ENCODE measurements around the gene CD82.

Gene CD82

GRCh38 chr11:44561275-44561805 is 4.1 kb upstream of the CD82 start:
- TF ChIP-seq, protein P1, sequence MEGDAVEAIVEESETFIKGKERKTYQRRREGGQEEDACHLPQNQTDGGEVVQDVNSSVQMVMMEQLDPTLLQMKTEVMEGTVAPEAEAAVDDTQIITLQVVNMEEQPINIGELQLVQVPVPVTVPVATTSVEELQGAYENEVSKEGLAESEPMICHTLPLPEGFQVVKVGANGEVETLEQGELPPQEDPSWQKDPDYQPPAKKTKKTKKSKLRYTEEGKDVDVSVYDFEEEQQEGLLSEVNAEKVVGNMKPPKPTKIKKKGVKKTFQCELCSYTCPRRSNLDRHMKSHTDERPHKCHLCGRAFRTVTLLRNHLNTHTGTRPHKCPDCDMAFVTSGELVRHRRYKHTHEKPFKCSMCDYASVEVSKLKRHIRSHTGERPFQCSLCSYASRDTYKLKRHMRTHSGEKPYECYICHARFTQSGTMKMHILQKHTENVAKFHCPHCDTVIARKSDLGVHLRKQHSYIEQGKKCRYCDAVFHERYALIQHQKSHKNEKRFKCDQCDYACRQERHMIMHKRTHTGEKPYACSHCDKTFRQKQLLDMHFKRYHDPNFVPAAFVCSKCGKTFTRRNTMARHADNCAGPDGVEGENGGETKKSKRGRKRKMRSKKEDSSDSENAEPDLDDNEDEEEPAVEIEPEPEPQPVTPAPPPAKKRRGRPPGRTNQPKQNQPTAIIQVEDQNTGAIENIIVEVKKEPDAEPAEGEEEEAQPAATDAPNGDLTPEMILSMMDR (IDR thresholded peaks at IDR 0.05; ENCODE audit: low read depth, low read length, missing control alignments) = no peak
- DNase-seq (ENCODE audit: low read depth) = no peak
- no peak overlapping the region for H3K4me3 ChIP-seq (ENCODE audit: low read depth, low read length)
- in situ Hi-C loops (cut with HindIII; ENCODE audit: low sequenced_read_pairs) = no loop called here

GRCh38 chr11:44561964-44562734 is 3.3 kb upstream of the CD82 start:
- no peak overlapping the region for H3K4me3 ChIP-seq (ENCODE audit: low read depth, low read length)
- in situ Hi-C loops (cut with HindIII; ENCODE audit: low sequenced_read_pairs) = no loop called here
- no peak for DNase-seq (ENCODE audit: low read depth)
- TF ChIP-seq, protein P1 (IDR thresholded peaks at IDR 0.05; ENCODE audit: low read depth, low read length, missing control alignments) = no peak

DNA sequence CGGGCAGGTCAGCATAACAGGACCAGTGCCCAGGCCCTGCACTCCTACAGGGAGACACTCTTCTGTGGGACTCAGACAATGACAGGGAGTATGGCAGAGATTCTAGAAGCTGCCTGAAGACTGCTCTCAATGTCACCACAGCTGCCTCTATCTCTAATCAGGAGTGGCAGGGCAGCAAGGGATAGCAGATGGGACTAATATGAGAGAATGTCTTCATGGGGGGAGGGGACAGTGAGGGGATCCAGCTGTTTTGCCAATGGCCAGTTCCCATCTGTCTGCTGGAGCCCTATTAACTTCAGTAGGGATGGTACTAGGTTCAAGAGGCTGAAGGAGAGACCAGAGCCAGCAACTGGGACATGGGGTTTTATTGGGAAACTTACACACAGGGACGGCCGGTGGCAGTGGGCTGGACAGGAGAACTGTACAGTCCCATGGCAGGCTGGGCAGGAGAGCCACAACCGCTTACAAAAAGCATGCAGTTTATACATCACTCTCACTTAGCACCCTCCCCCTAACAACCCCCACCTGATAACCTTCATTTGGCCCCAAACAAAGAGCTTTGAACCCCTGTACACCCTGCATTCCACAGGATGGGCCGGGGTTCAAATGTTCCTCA is 2.5 kb upstream of the CD82 start:
- in situ Hi-C loops (cut with HindIII; ENCODE audit: low sequenced_read_pairs) = no loop called here
- DNase-seq (ENCODE audit: low read depth) = no peak
- no peak overlapping the region for H3K4me3 ChIP-seq (ENCODE audit: low read depth, low read length)
- TF ChIP-seq, protein P1 (IDR thresholded peaks at IDR 0.05; ENCODE audit: low read depth, low read length, missing control alignments) = no peak

GRCh38 chr11:44563711-44564110 is 1.8 kb upstream of the CD82 start:
- in situ Hi-C loops (cut with HindIII; ENCODE audit: low sequenced_read_pairs) = no loop called here
- TF ChIP-seq, protein P1 (IDR thresholded peaks at IDR 0.05; ENCODE audit: low read depth, low read length, missing control alignments) = no peak
- no peak overlapping the region for H3K4me3 ChIP-seq (ENCODE audit: low read depth, low read length)
- no peak for DNase-seq (ENCODE audit: low read depth)

GRCh38 chr11:44564166-44564565 is 1.3 kb upstream of the CD82 start:
- no peak for DNase-seq (ENCODE audit: low read depth)
- TF ChIP-seq, protein P1 (IDR thresholded peaks at IDR 0.05; ENCODE audit: low read depth, low read length, missing control alignments) = no peak
- in situ Hi-C loops (cut with HindIII; ENCODE audit: low sequenced_read_pairs) = no loop called here
- H3K4me3 ChIP-seq (ENCODE audit: low read depth, low read length) = no peak overlapping the region

GRCh38 chr11:44564670-44565210 is 723 bp upstream of the CD82 start:
- TF ChIP-seq, protein P1 (IDR thresholded peaks at IDR 0.05; ENCODE audit: low read depth, low read length, missing control alignments) = no peak
- in situ Hi-C loops (cut with HindIII; ENCODE audit: low sequenced_read_pairs) = no loop called here
- peak overlapping the region; percentile 46 for H3K4me3 ChIP-seq (ENCODE audit: low read depth, low read length)
- peak; percentile 41 for DNase-seq (ENCODE audit: low read depth)
